Stimulated activated CD4-positive, alpha-beta T cell treated with anti-CD3 and anti-CD28 coated beads, Interleukin-1b, Interleukin-23, amount 100 ng/mL, for 1 hour (primary cell): ENCODE data around the gene MYL9.
A peak's percentile ranks its signal among the peaks of the same experiment; 100 is the strongest.
"Not testable (repeated sequence)": the region's sequence is repeated elsewhere in the genome, so short reads cannot be mapped to it uniquely, and the experiment has no call there.

Experiments
- DNase-seq, 2 donors: peaks; one replicate each; pipeline ENCODE4 v3.0.0-alpha.2; 2020; ENCODE audit warnings: low read depth in 2 of 2

Gene MYL9

GRCh38 chr20:36541227-36541767, at the start of gene MYL9:
MYL9 (plus strand) TSS chr20:36541519; CDS start chr20:36544885, 3,366 bp downstream.
- no peak for DNase-seq

GRCh38 chr20:36491901-36492617, 49.3 kb upstream of the MYL9 start:
- peak in 1 of 2 donors; percentile 25 for DNase-seq

GRCh38 chr20:36493051-36493800, 48.1 kb upstream of the MYL9 start:
- DNase-seq = no peak

GRCh38 chr20:36493801-36494114, 47.6 kb upstream of the MYL9 start:
- no peak for DNase-seq

- no peak for DNase-seq
Measured at GRCh38 chr20:36496707-36497669, 44.3 kb upstream of the MYL9 start.

- no peak for DNase-seq
Measured at GRCh38 chr20:36497856-36498255, 43.5 kb upstream of the MYL9 start.

- no peak for DNase-seq
Measured at GRCh38 chr20:36498386-36499179, 42.7 kb upstream of the MYL9 start.

GRCh38 chr20:36499211-36499610, 42.1 kb upstream of the MYL9 start:
- no peak for DNase-seq

GRCh38 chr20:36499723-36500501, 41.4 kb upstream of the MYL9 start:
- DNase-seq = no peak

- no peak for DNase-seq
Measured at GRCh38 chr20:36501367-36502006, 39.8 kb upstream of the MYL9 start.

- DNase-seq = no peak
Measured at GRCh38 chr20:36504295-36504694, 37.0 kb upstream of the MYL9 start.

- no peak for DNase-seq
Measured at GRCh38 chr20:36506253-36506652, 35.1 kb upstream of the MYL9 start.

- no peak for DNase-seq
Measured at GRCh38 chr20:36507746-36508145, 33.6 kb upstream of the MYL9 start.

GRCh38 chr20:36519012-36519719, 22.2 kb upstream of the MYL9 start:
- DNase-seq = no peak

GRCh38 chr20:36519944-36520343, 21.4 kb upstream of the MYL9 start:
- DNase-seq = no peak

GRCh38 chr20:36521526-36521925, 19.8 kb upstream of the MYL9 start:
- DNase-seq = no peak

- DNase-seq = not testable (repeated sequence)
Measured at GRCh38 chr20:36522412-36522811, 18.9 kb upstream of the MYL9 start.

GRCh38 chr20:36523341-36523740, 18.0 kb upstream of the MYL9 start:
- DNase-seq = no peak
